Liver (tissue), 9 donors: ENCODE measurements around the gene MEST. TPM values are rescaled to one million over a fixed set of nuclear protein-coding genes. Genes with fewer than 3 reads are reported as not detected.

ENCODE experiments used
- DNase-seq: peaks from one replicate; pipeline ENCODE4 v3.0.0-alpha.2; 2017; ENCODE audit warnings: low spot score
- H3K27ac ChIP-seq, 2 donors: one replicate each; pipeline ENCODE4 v1.7.0; 2013; ENCODE audit warnings: inconsistent platforms in 2 of 2, low read length in 2 of 2, control low read depth in 1 of 2, low read depth in 1 of 2, mild to moderate bottlenecking in 1 of 2
- H3K27me3 ChIP-seq, 4 donors: one replicate each; pipeline versions ENCODE4 v1.6.1 to v1.7.0; 2013; ENCODE audit warnings: low read length in 3 of 4, inconsistent platforms in 1 of 4, mild to moderate bottlenecking in 1 of 4, moderate library complexity in 1 of 4; ENCODE audit not compliant: control insufficient read depth in 4 of 4, insufficient read depth in 4 of 4
- H3K36me3 ChIP-seq, 4 donors: one replicate each; pipeline versions ENCODE4 v1.6.1 to v1.7.0; 2013; ENCODE audit warnings: low read length in 3 of 4, mild to moderate bottlenecking in 3 of 4, low read depth in 1 of 4, moderate library complexity in 1 of 4; ENCODE audit not compliant: control insufficient read depth in 4 of 4, insufficient read depth in 3 of 4
- H3K4me1 ChIP-seq, 4 donors: one replicate each; pipeline versions ENCODE4 v1.6.1 to v1.7.0; 2013; ENCODE audit warnings: low read length in 3 of 4, mild to moderate bottlenecking in 3 of 4, moderate library complexity in 1 of 4; ENCODE audit not compliant: control insufficient read depth in 4 of 4, insufficient read depth in 4 of 4
- H3K4me3 ChIP-seq, 3 donors: one replicate each; pipeline versions ENCODE4 v1.6.1 to v1.7.0; 2013; ENCODE audit warnings: low read length in 3 of 3, control low read depth in 1 of 3, low read depth in 1 of 3, mild to moderate bottlenecking in 1 of 3
- H3K9ac ChIP-seq, 2 donors: one replicate each; pipeline ENCODE4 v1.7.0; 2013; ENCODE audit warnings: low read length in 2 of 2, mild to moderate bottlenecking in 2 of 2, moderate library complexity in 2 of 2, control low read depth in 1 of 2, low read depth in 1 of 2
- H3K9me3 ChIP-seq, 4 donors: one replicate each; pipeline versions ENCODE4 v1.6.1 to v1.7.0; 2013; ENCODE audit warnings: low read length in 3 of 4; ENCODE audit not compliant: control insufficient read depth in 4 of 4
- EGR1 ChIP-seq, 2 donors: IDR thresholded peaks; 2 replicates each; pipeline ENCODE4 v1.6.1; 2016 to 2018; ENCODE audit warnings: antibody characterized with exemption in 2 of 2, low read depth in 2 of 2
- FOXA1 ChIP-seq: IDR thresholded peaks from 2 replicates; pipeline ENCODE4 v1.6.1; 2016; ENCODE audit warnings: antibody characterized with exemption
- FOXA2 ChIP-seq: IDR thresholded peaks from 2 replicates; pipeline ENCODE4 v1.6.1; 2016; ENCODE audit warnings: antibody characterized with exemption
- GABPA ChIP-seq, 2 donors: IDR thresholded peaks in 1 of 2; conservative IDR thresholded peaks in 1 of 2; 2 replicates each; pipeline ENCODE4 v1.6.1; 2016; ENCODE audit warnings: antibody characterized with exemption in 2 of 2, mild to moderate bottlenecking in 1 of 2, moderate library complexity in 1 of 2
- HNF4A ChIP-seq, 2 donors: conservative IDR thresholded peaks; 2 replicates each; pipeline ENCODE4 v1.6.1; 2016; ENCODE audit warnings: antibody characterized with exemption in 2 of 2, mild to moderate bottlenecking in 2 of 2
- HNF4G ChIP-seq: IDR thresholded peaks from 2 replicates; pipeline ENCODE4 v1.6.1; 2016; ENCODE audit warnings: antibody characterized with exemption
- JUND ChIP-seq, 2 donors: IDR thresholded peaks; 2 replicates each; pipeline ENCODE4 v1.6.1; 2016; ENCODE audit warnings: antibody characterized with exemption in 2 of 2
- NR2F2 ChIP-seq: IDR thresholded peaks from 2 replicates; pipeline ENCODE4 v1.6.1; 2016; ENCODE audit warnings: antibody characterized with exemption
- RAD21 ChIP-seq, 2 donors: IDR thresholded peaks; 2 replicates each; pipeline ENCODE4 v1.6.1; 2016; ENCODE audit warnings: antibody characterized with exemption in 2 of 2, mild to moderate bottlenecking in 2 of 2
- RXRA ChIP-seq, 2 donors: IDR thresholded peaks; 2 replicates each; pipeline ENCODE4 v1.6.1; 2017 to 2018; ENCODE audit warnings: antibody characterized with exemption in 2 of 2, mild to moderate bottlenecking in 1 of 2
- TAF1 ChIP-seq: conservative IDR thresholded peaks from 2 replicates; pipeline ENCODE4 v1.6.1; 2016; ENCODE audit warnings: antibody characterized with exemption, mild to moderate bottlenecking
- YY1 ChIP-seq: IDR thresholded peaks from 2 replicates; pipeline ENCODE4 v1.6.1; 2016; ENCODE audit warnings: antibody characterized with exemption, mild to moderate bottlenecking
- WGBS: extraction: QIAGEN DNeasy Blood & Tissue Kit; methylation state at CpG from one replicate; pipeline ENCODE4 v1.1.7; 2013; 5-methylcytosine and 5-hydroxymethylcytosine counted together
- polyA plus RNA-seq, 2 donors: library from polyadenylated mRNA; stranded (reverse) in 1 of 2; unstranded in 1 of 2; fragments of 200-250 nt in 1 of 2; fragments of >200 nt in 1 of 2; fragmentation: Nextera tagmentation in 1 of 2; extraction: Ambion mirVana in 1 of 2; gene quantifications; one replicate each; pipeline versions ENCODE4 v1.2.1 to v1.2.3, GENCODE V29; 2013 to 2015
- total RNA-seq, 2 donors: library from RNA; depleted of rRNA; stranded (reverse); fragments of >200 nt; gene quantifications; one replicate each; pipeline ENCODE4 v1.2.3, GENCODE V29; 2014
- TF ChIP-seq, protein P1 (sequence below): fragments of 150-350 bp; IDR thresholded peaks from 2 replicates; pipeline ENCODE4 v1.5.1; 2017; ENCODE audit warnings: improper control_type of control experiment, low read depth, low read length; ENCODE audit not compliant: missing input control
- TF ChIP-seq, protein P2 (sequence below): IDR thresholded peaks from 2 replicates; pipeline ENCODE4 v1.6.1; 2016; ENCODE audit warnings: antibody characterized with exemption
- TF ChIP-seq, protein P3 (sequence below): IDR thresholded peaks from 2 replicates; pipeline ENCODE4 v1.6.1; 2016; ENCODE audit warnings: antibody characterized with exemption, mild to moderate bottlenecking
- TF ChIP-seq, protein P4 (sequence below): IDR thresholded peaks from 2 replicates; pipeline ENCODE4 v1.6.1; 2016; ENCODE audit warnings: antibody characterized with exemption
- donor health status: healthy.
- donor health status: healthy.
- donor health status: healthy.
- donor health status: healthy.
- donor health status: healthy.

MEST gene
- total and polyA plus RNA-seq, 4 donors = 12.6 to 42.4 (median 23.0) TPM

DNA sequence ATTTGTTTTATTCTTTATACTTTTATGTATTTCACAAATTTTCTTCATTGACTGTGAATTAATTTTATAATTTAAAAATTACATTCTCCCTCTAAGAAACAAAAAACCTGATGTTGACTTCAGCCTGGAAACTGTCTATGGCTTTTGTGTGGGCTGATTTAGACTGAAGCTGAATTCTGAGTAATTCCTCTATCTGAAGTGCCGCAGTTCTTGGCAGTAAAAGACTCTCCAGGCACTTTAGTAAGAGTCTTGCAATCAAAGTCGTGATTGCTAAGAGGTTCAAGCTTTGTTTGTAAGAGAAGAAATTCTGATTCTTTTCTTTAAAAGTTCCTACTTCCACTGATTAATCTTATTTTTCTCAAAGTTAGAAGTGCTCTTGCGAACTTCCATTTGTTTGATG lies 47.7 kb upstream of the MEST start:
- no peak for DNase-seq

DNA sequence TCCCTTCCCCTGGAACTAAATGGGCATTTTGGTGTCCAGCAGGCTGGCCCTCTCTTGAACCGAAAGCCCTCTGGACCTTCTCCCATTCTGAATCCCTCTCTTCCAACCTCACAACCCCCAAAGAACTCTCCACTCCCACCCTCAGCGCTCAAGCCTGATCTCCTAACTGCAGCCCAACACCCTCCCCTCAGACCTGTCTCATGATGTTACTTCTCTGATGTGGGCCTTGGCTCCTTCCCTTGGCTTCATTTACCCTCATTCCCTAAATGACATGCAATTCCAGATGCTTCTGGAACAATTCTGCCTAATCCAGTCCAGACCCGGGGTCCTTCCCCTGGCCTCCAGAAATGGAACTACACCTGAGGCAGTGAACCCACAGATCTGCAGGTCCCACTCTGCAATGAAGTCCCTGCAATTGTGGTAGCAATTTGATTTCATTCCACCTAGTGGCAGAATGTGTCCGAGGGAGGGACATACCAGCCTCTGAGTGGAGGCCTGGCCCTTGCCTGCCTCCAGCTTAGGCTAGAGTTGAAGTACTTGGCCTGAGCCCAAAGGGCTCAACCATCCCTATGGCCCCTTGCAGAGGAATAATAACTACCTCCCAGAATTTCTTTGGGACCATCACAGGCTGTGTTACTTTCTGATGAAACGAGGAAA lies 47.0 kb upstream of the MEST start:
- Histone ChIP-seq H3K27me3 (peaks cover 0 to 2% (median 0%) of the 10 kb centered on the region in 4 donors), H3K9me3 (no peaks in the 10 kb centered on the region), H3K27ac (no peak overlapping the region), H3K9ac (no peak overlapping the region), H3K4me1 (peaks cover 2 to 11% (median 4%) of the 10 kb centered on the region in 4 donors), H3K4me3 (no peak overlapping the region), H3K36me3 (no peaks in the 10 kb centered on the region)
- WGBS = 88% methylated on average over 5 of the region's 5 CpGs
- no peak for DNase-seq
- TF ChIP-seq, protein P1, sequence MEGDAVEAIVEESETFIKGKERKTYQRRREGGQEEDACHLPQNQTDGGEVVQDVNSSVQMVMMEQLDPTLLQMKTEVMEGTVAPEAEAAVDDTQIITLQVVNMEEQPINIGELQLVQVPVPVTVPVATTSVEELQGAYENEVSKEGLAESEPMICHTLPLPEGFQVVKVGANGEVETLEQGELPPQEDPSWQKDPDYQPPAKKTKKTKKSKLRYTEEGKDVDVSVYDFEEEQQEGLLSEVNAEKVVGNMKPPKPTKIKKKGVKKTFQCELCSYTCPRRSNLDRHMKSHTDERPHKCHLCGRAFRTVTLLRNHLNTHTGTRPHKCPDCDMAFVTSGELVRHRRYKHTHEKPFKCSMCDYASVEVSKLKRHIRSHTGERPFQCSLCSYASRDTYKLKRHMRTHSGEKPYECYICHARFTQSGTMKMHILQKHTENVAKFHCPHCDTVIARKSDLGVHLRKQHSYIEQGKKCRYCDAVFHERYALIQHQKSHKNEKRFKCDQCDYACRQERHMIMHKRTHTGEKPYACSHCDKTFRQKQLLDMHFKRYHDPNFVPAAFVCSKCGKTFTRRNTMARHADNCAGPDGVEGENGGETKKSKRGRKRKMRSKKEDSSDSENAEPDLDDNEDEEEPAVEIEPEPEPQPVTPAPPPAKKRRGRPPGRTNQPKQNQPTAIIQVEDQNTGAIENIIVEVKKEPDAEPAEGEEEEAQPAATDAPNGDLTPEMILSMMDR = no peak
- TF ChIP-seq FOXA1 (no peak), TAF1 (no peak), HNF4G (no peak), EGR1 (IDR thresholded peaks at IDR 0.05; ENCODE audit: low read depth in 2 of 2) (no peak), RXRA (IDR thresholded peaks at IDR 0.05) (no peak), GABPA (IDR thresholded peaks at IDR 0.05 in 1 of 2, conservative IDR thresholded peaks at IDR 0.05 in 1 of 2) (no peak), RAD21 (IDR thresholded peaks at IDR 0.05) (no peak), FOXA2 (no peak), YY1 (no peak), JUND (IDR thresholded peaks at IDR 0.05) (no peak)
- TF ChIP-seq, protein P2, sequence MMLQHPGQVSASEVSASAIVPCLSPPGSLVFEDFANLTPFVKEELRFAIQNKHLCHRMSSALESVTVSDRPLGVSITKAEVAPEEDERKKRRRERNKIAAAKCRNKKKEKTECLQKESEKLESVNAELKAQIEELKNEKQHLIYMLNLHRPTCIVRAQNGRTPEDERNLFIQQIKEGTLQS = no peak
- TF ChIP-seq, protein P3, sequence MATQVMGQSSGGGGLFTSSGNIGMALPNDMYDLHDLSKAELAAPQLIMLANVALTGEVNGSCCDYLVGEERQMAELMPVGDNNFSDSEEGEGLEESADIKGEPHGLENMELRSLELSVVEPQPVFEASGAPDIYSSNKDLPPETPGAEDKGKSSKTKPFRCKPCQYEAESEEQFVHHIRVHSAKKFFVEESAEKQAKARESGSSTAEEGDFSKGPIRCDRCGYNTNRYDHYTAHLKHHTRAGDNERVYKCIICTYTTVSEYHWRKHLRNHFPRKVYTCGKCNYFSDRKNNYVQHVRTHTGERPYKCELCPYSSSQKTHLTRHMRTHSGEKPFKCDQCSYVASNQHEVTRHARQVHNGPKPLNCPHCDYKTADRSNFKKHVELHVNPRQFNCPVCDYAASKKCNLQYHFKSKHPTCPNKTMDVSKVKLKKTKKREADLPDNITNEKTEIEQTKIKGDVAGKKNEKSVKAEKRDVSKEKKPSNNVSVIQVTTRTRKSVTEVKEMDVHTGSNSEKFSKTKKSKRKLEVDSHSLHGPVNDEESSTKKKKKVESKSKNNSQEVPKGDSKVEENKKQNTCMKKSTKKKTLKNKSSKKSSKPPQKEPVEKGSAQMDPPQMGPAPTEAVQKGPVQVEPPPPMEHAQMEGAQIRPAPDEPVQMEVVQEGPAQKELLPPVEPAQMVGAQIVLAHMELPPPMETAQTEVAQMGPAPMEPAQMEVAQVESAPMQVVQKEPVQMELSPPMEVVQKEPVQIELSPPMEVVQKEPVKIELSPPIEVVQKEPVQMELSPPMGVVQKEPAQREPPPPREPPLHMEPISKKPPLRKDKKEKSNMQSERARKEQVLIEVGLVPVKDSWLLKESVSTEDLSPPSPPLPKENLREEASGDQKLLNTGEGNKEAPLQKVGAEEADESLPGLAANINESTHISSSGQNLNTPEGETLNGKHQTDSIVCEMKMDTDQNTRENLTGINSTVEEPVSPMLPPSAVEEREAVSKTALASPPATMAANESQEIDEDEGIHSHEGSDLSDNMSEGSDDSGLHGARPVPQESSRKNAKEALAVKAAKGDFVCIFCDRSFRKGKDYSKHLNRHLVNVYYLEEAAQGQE = no peak
- TF ChIP-seq, protein P4, sequence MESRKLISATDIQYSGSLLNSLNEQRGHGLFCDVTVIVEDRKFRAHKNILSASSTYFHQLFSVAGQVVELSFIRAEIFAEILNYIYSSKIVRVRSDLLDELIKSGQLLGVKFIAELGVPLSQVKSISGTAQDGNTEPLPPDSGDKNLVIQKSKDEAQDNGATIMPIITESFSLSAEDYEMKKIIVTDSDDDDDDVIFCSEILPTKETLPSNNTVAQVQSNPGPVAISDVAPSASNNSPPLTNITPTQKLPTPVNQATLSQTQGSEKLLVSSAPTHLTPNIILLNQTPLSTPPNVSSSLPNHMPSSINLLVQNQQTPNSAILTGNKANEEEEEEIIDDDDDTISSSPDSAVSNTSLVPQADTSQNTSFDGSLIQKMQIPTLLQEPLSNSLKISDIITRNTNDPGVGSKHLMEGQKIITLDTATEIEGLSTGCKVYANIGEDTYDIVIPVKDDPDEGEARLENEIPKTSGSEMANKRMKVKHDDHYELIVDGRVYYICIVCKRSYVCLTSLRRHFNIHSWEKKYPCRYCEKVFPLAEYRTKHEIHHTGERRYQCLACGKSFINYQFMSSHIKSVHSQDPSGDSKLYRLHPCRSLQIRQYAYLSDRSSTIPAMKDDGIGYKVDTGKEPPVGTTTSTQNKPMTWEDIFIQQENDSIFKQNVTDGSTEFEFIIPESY = no peak

More for the DNA sequence above, 47.7 kb upstream of the MEST start:
- Histone ChIP-seq H3K27ac (no peak overlapping the region), H3K9me3 (no peaks in the 10 kb centered on the region), H3K4me1 (peaks cover 2 to 11% (median 4%) of the 10 kb centered on the region in 4 donors), H3K4me3 (no peak overlapping the region), H3K9ac (no peak overlapping the region), H3K36me3 (no peaks in the 10 kb centered on the region), H3K27me3 (peaks cover 0 to 2% (median 0%) of the 10 kb centered on the region in 4 donors)
- no peak for TF ChIP-seq FOXA2
- TF ChIP-seq GABPA (IDR thresholded peaks at IDR 0.05 in 1 of 2, conservative IDR thresholded peaks at IDR 0.05 in 1 of 2) = no peak
- no peak for TF ChIP-seq HNF4G
- TF ChIP-seq EGR1 (IDR thresholded peaks at IDR 0.05; ENCODE audit: low read depth in 2 of 2) = no peak
- TF ChIP-seq RAD21 (IDR thresholded peaks at IDR 0.05) = no peak
- TF ChIP-seq HNF4A (conservative IDR thresholded peaks at IDR 0.05) = no peak
- TF ChIP-seq, protein P1 = no peak
- TF ChIP-seq NR2F2 = no peak
- no peak for TF ChIP-seq TAF1
- TF ChIP-seq, protein P4 = no peak
- 82% methylated on average over 3 of the region's 3 CpGs for WGBS
